Measurements from ENCODE around the gene DMP1.

Gene DMP1

DNA sequence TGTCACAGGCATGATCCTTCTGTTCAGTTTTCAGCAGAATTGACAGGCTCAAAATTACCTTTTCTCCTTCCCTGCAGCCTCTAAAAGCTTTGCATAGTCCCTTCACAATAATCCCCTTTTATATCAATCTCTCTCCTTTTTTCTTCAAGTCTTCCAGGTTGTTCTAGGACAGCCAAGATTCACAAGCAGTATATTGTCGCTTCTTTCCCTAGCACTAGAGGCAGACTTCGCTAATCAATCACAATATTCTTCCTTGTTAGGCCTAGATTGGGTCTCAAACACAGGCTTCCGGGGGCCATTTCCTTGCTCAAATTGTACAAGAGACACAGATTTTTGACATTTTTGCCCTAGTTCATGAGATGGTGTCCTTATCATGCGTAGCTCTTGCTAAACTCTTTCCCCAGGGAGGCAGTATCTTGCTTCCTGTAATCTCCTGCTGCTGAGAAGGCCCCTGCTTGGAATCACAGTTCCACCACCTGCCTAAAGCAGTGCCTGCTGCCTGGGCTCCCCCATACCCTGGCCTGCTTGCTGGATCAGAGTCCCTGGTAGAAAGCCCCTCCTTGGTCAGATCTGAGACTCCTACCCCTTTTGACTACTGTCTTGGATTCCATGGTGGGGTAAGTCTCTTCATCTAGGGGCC is 57.3 kb downstream of the DMP1 start:
- Histone ChIP-seq H3K4me1 (ENCODE audit: low read length) (no peaks in the 10 kb centered on the region), H2AFZ (ENCODE audit: low read depth, low read length) (no peak overlapping the region), H4K20me1 (ENCODE audit: insufficient read depth, low read length) (no peaks in the 10 kb centered on the region), H3K9me3 (ENCODE audit: insufficient read depth, low read length) (no peaks in the 10 kb centered on the region), H3K27me3 (ENCODE audit: low read depth, low read length) (no peaks in the 10 kb centered on the region), H3K36me3 (replicated peaks; ENCODE audit: low read depth, low read length) (no peaks in the 10 kb centered on the region), H3K4me2 (ENCODE audit: low read length) (no peak overlapping the region), H3K4me3 (ENCODE audit: low read length) (no peak overlapping the region), H3K79me2 (ENCODE audit: low read length) (no peaks in the 10 kb centered on the region), H3K27ac (ENCODE audit: low read length) (no peak overlapping the region), H3K9ac (ENCODE audit: low read length) (no peak overlapping the region)
- no peak for TF ChIP-seq EZH2phosphoT487 (IDR thresholded peaks at IDR 0.05; ENCODE audit: low read depth)
- TF ChIP-seq, protein P1, sequence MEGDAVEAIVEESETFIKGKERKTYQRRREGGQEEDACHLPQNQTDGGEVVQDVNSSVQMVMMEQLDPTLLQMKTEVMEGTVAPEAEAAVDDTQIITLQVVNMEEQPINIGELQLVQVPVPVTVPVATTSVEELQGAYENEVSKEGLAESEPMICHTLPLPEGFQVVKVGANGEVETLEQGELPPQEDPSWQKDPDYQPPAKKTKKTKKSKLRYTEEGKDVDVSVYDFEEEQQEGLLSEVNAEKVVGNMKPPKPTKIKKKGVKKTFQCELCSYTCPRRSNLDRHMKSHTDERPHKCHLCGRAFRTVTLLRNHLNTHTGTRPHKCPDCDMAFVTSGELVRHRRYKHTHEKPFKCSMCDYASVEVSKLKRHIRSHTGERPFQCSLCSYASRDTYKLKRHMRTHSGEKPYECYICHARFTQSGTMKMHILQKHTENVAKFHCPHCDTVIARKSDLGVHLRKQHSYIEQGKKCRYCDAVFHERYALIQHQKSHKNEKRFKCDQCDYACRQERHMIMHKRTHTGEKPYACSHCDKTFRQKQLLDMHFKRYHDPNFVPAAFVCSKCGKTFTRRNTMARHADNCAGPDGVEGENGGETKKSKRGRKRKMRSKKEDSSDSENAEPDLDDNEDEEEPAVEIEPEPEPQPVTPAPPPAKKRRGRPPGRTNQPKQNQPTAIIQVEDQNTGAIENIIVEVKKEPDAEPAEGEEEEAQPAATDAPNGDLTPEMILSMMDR (IDR thresholded peaks at IDR 0.05; ENCODE audit: low read depth, low read length), result no peak

Measured in OCI-LY3 (cell line).